NCI-H748 (cell line): ENCODE results near the gene GORASP1.

Experiments
- DNase-seq: peaks from one replicate; lab custom pipeline; 2025; ENCODE audit not compliant: unreplicated experiment; lab: John Stamatoyannopoulos, UW

GORASP1 gene

GRCh38 chr3:39126532-39127071, 19.2 kb upstream of the GORASP1 start:
- no peak for DNase-seq

GRCh38 chr3:39125841-39126500, 18.5 kb upstream of the GORASP1 start:
- DNase-seq = no peak

- DNase-seq = no peak
Measured at GRCh38 chr3:39124876-39125840, 17.7 kb upstream of the GORASP1 start.

- DNase-seq = no peak
Measured at GRCh38 chr3:39122813-39123212, 15.4 kb upstream of the GORASP1 start.

- no peak for DNase-seq
Measured at GRCh38 chr3:39121621-39122020, 14.2 kb upstream of the GORASP1 start.

- no peak for DNase-seq
Measured at GRCh38 chr3:39118931-39119660, 11.7 kb upstream of the GORASP1 start.

GRCh38 chr3:39118079-39118478, 10.7 kb upstream of the GORASP1 start:
- DNase-seq = no peak

- no peak for DNase-seq
Measured at GRCh38 chr3:39115870-39116269, 8.4 kb upstream of the GORASP1 start.

GRCh38 chr3:39114456-39114855, 7.0 kb upstream of the GORASP1 start:
- DNase-seq = no peak

GRCh38 chr3:39113291-39113690, 5.9 kb upstream of the GORASP1 start:
- DNase-seq = no peak

- DNase-seq = no peak
Measured at GRCh38 chr3:39112535-39112934, 5.1 kb upstream of the GORASP1 start.

GRCh38 chr3:39112113-39112512, 4.7 kb upstream of the GORASP1 start:
- no peak for DNase-seq

GRCh38 chr3:39110041-39110639, 2.7 kb upstream of the GORASP1 start:
- no peak for DNase-seq

- no peak for DNase-seq
Measured at GRCh38 chr3:39109086-39109485, 1.7 kb upstream of the GORASP1 start.

GRCh38 chr3:39108200-39108710, 828 bp upstream of the GORASP1 start:
- DNase-seq = no peak

- DNase-seq = peak; percentile 38
Measured at GRCh38 chr3:39106851-39107387, 508 bp downstream of the GORASP1 start.

- DNase-seq = peak; percentile 5
Measured at GRCh38 chr3:39106281-39106811, 1.1 kb downstream of the GORASP1 start.

GRCh38 chr3:39105687-39106063, 1.8 kb downstream of the GORASP1 start:
- DNase-seq = no peak

GRCh38 chr3:39104961-39105686, 2.3 kb downstream of the GORASP1 start:
- DNase-seq = peak; percentile 30
